Right hindlimb (tissue), 1 donor: Measurements from ENCODE around the gene BRINP3.

Experiments used
- DNase-seq: peaks from one replicate; pipeline ENCODE4 v3.0.0-alpha.2; 2018

BRINP3 gene

GRCh38 chr1:190098756-190099155 lies 378.9 kb downstream of the BRINP3 start:
- DNase-seq: no peak

GRCh38 chr1:190098107-190098506 lies 379.6 kb downstream of the BRINP3 start:
- no peak for DNase-seq

- DNase-seq: no peak
Observed at GRCh38 chr1:190095596-190095995, 382.1 kb downstream of the BRINP3 start.

GRCh38 chr1:190084552-190084951 lies 393.1 kb downstream of the BRINP3 start:
- DNase-seq: no peak

GRCh38 chr1:190068304-190068703 lies 409.4 kb downstream of the BRINP3 start:
- DNase-seq: no peak

- no peak for DNase-seq
Observed at GRCh38 chr1:190067592-190067991, 410.1 kb downstream of the BRINP3 start.

GRCh38 chr1:190066011-190066410 lies 411.7 kb downstream of the BRINP3 start:
- DNase-seq: no peak

GRCh38 chr1:190049314-190049713 lies 428.4 kb downstream of the BRINP3 start:
- DNase-seq: no peak
